Mesothelial cell of epicardium (in vitro differentiated cells): ENCODE measurements around the gene RARRES1. TPM values are rescaled to one million over a fixed set of nuclear protein-coding genes. Genes with fewer than 3 reads are reported as not detected.

Experiments
- DNase-seq, 2 experiments: peaks; one replicate each; pipeline ENCODE4 v3.0.0; 2021; ENCODE audit warnings: low spot score in 2 of 2; ENCODE audit not compliant: unreplicated experiment in 2 of 2
- H3K27ac Mint-ChIP-seq: 2 replicates; pipeline ENCODE4 v1.8.0; 2021; ENCODE audit warnings: mixed read lengths
- H3K27me3 Mint-ChIP-seq: 2 replicates; pipeline ENCODE4 v1.8.0; 2021; ENCODE audit warnings: low read depth, mixed read lengths
- H3K36me3 Mint-ChIP-seq: 2 replicates; pipeline ENCODE4 v1.8.0; 2021; ENCODE audit warnings: mixed read lengths
- H3K4me1 Mint-ChIP-seq: 2 replicates; pipeline ENCODE4 v1.8.0; 2021; ENCODE audit warnings: mixed read lengths
- H3K4me3 Mint-ChIP-seq: 2 replicates; pipeline ENCODE4 v1.8.0; 2021; ENCODE audit warnings: mild to moderate bottlenecking, moderate library complexity, mixed read lengths
- H3K9me3 Mint-ChIP-seq: 2 replicates; pipeline ENCODE4 v1.8.0; 2021; ENCODE audit warnings: mixed read lengths
- total RNA-seq: library from RNA; stranded (reverse); gene quantifications from 3 replicates; pipeline ENCODE4 v1.2.1, GENCODE V29; 2021
- TF ChIP-seq, protein P1 (sequence below): fragments of 200-600 bp; sonication (generic); IDR thresholded peaks from one replicate; pipeline ENCODE4 v1.5.0; 2021; ENCODE audit warnings: antibody characterized with exemption; ENCODE audit not compliant: unreplicated experiment

RARRES1 gene
- total RNA-seq, 1 donor from 2014 or later, result 53.0 TPM

DNA sequence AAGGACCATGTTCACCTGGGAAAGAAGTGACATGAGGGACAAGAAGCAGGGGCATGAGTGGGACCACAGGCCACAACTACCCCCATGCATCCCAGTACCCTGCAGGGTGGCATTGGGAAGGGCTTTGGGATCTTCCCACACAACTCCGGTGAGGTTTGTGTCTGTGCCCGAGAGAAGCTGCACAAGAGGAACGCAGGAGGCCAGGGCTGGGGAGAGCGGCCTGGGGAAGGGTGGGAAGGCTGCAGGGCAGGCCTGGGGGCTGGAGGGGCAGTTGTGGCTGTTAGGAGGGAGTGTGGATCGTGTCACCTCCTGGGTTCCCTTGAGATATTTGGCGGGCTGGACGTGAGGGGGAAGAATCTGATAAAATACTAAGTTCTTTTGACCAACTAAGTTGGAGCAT lies 44.3 kb upstream of the RARRES1 start:
- TF ChIP-seq, protein P1, sequence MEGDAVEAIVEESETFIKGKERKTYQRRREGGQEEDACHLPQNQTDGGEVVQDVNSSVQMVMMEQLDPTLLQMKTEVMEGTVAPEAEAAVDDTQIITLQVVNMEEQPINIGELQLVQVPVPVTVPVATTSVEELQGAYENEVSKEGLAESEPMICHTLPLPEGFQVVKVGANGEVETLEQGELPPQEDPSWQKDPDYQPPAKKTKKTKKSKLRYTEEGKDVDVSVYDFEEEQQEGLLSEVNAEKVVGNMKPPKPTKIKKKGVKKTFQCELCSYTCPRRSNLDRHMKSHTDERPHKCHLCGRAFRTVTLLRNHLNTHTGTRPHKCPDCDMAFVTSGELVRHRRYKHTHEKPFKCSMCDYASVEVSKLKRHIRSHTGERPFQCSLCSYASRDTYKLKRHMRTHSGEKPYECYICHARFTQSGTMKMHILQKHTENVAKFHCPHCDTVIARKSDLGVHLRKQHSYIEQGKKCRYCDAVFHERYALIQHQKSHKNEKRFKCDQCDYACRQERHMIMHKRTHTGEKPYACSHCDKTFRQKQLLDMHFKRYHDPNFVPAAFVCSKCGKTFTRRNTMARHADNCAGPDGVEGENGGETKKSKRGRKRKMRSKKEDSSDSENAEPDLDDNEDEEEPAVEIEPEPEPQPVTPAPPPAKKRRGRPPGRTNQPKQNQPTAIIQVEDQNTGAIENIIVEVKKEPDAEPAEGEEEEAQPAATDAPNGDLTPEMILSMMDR, result no peak

DNA sequence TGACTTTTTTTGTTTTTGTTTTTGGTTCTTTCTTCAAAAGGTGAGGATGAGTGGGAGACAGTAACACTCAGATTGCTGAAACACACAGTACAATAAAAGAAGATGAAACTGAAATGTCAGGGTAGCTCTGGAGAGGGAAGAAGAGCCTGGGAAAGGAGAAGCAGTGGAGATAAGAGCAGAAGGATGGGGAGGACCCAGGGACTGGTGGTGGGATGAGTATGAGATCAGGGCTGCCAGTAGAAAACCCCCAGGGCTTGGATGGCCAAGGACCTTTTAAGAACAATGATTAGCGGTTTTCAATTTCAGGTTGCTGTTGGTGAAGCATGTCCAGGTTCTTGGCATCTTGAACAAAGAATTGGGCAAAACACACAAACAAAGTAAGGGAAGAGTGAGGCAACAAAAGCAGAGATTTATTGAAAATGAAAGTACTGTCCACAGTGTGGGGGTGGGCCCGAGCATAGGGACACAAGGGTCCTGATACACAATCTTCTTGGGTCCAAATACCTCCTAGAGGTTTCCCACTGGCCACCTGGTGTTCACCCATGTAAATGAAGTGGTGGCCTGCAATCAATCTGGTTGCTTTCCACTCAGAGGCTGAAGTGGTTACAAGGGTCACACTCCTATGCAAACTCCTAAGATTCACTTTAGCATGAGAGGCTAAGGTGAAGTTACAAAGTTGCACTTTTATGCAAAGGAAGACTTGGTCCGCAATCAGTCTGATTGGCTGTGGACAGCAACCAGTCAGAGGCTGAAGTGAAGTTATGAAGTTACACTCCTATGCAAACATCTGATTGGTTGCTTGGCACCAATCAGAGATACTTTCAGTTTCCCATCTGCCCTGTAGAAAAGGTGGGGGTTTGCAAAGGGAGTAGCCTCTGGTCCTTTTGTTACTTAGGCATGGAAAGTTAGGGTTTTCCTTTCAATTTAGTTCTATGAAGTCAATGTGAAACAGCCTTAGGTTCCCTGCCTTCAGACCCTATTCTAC lies 43.5 kb upstream of the RARRES1 start:
- TF ChIP-seq, protein P1, result no peak
- DNase-seq, result no peak
- no peak overlapping the region for H3K4me3 Mint-ChIP-seq
- peaks cover 72% of the 10 kb centered on the region for H3K4me1 Mint-ChIP-seq
- peak overlapping the region; percentile 93 for H3K27ac Mint-ChIP-seq
- H3K36me3 Mint-ChIP-seq, result peaks cover 27% of the 10 kb centered on the region
- no peaks in the 10 kb centered on the region for H3K27me3 Mint-ChIP-seq
- peaks cover 7% of the 10 kb centered on the region for H3K9me3 Mint-ChIP-seq

More for the DNA sequence above, 44.3 kb upstream of the RARRES1 start:
- peaks cover 11% of the 10 kb centered on the region for H3K9me3 Mint-ChIP-seq
- H3K36me3 Mint-ChIP-seq, result peaks cover 32% of the 10 kb centered on the region
- DNase-seq, result no peak
- H3K4me3 Mint-ChIP-seq, result no peak overlapping the region
- peaks cover 71% of the 10 kb centered on the region for H3K4me1 Mint-ChIP-seq
- no peaks in the 10 kb centered on the region for H3K27me3 Mint-ChIP-seq
- H3K27ac Mint-ChIP-seq, result peak overlapping the region; percentile 74

DNA sequence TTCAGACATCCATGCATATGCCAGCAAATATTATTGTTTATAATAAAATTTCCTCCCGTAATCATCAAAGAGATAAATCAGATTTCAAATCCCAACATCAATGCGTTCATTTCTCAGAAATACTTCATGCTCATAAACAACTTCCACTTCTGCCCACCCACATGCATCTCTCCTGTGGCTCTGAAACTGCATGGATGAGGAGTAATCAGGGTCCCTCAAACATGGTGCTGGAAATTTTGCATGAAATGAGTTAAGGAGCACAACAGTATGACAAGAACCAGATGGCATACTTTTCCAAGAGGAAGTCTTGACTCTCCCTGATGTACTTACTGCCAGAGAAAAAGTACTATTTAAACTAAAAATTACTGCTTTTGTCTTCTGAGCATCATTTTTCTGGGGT lies 42.7 kb upstream of the RARRES1 start:
- Mint-ChIP-seq H3K9me3 (peaks cover 7% of the 10 kb centered on the region), H3K36me3 (peaks cover 25% of the 10 kb centered on the region), H3K4me1 (peaks cover 78% of the 10 kb centered on the region), H3K27ac (peak overlapping the region; percentile 93), H3K27me3 (no peaks in the 10 kb centered on the region), H3K4me3 (no peak overlapping the region)
- TF ChIP-seq, protein P1, result no peak
- DNase-seq, result no peak

DNA sequence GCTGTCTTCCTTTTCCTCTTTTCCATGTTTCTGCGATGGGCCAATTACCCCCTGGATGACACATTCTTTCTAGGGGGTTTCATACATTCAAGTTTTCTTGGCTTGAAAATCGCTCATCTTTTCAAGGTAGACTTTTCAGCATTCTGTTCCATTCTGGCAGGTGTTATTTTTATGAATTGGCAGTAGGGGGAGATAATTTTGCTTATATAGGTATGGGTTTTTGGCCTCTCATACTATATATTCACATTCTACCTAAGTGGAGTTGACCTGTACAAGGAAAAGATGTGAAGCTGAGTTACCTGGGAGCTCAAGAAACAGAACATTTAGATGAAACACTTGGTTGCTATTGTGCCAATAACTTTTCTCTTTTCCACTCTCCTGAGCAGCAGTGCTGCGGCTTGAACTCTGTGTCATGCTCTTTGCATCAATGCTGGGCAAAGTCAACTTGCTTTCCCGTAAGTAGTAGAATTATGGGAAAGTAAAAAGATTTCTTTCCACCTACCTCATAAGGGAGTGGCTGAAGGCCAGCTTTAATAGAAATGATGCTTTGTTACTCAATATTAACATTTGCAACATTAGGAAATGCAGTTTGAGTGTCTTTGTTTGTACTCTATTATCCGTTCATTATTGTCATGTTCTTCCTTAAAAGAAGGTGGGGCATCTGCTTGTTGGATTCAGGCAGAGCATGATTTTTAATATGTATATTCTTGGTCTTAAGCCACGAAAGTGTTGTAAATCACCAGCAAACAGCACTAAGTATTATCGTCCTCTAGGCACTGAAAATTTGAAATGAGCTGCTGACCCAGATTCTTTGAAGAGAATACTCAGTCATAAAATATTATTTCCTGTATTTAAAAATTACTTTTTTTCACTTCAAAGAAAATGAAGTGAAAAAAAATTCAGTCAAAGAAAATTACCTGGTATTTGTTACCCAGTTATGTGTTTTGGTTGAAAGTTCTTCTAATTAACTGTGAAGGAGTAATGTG lies 41.9 kb upstream of the RARRES1 start:
- peaks cover 23% of the 10 kb centered on the region for H3K36me3 Mint-ChIP-seq
- no peak overlapping the region for H3K4me3 Mint-ChIP-seq
- TF ChIP-seq, protein P1, result no peak
- no peaks in the 10 kb centered on the region for H3K27me3 Mint-ChIP-seq
- peaks cover 4% of the 10 kb centered on the region for H3K9me3 Mint-ChIP-seq
- no peak for DNase-seq
- H3K27ac Mint-ChIP-seq, result peak overlapping the region; percentile 97
- peaks cover 87% of the 10 kb centered on the region for H3K4me1 Mint-ChIP-seq

DNA sequence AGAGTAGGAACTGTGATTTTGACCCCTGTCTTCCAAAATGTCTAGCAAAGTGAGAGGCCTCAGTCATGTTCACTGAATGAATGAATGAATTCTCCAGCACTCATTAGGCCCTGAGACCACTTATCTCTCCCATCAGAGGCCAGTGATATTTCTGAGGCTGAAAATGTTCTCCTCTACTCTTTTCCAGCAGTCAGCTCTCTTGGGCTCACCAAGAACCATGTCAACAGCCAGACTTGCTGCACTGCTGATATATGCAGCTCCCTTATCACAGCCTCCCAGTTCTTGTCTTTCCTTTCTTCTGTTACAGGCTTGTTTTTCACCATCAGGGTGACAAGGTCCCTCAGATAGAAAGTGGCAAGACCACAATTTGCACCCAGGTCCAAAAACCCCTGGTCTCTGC lies 40.9 kb upstream of the RARRES1 start:
- Mint-ChIP-seq H3K4me3 (no peak overlapping the region), H3K27me3 (no peaks in the 10 kb centered on the region), H3K4me1 (peaks cover 94% of the 10 kb centered on the region), H3K9me3 (no peaks in the 10 kb centered on the region), H3K27ac (peak overlapping the region; percentile 97), H3K36me3 (peaks cover 17% of the 10 kb centered on the region)
- no peak for DNase-seq
- TF ChIP-seq, protein P1, result no peak
